HG02870 (cell line): Measurements from ENCODE around the gene GOSR1.
"Not testable (repeated sequence)": the region's sequence is repeated elsewhere in the genome, so short reads cannot be mapped to it uniquely, and the experiment has no call there.

Source experiments
- ATAC-seq: cut with Tn5 transposase; IDR thresholded peaks from one replicate; pipeline ENCODE4 v1.9.1; 2021; ENCODE audit warnings: mild to moderate bottlenecking, moderate library complexity; ENCODE audit not compliant: unreplicated experiment

GOSR1 gene

DNA sequence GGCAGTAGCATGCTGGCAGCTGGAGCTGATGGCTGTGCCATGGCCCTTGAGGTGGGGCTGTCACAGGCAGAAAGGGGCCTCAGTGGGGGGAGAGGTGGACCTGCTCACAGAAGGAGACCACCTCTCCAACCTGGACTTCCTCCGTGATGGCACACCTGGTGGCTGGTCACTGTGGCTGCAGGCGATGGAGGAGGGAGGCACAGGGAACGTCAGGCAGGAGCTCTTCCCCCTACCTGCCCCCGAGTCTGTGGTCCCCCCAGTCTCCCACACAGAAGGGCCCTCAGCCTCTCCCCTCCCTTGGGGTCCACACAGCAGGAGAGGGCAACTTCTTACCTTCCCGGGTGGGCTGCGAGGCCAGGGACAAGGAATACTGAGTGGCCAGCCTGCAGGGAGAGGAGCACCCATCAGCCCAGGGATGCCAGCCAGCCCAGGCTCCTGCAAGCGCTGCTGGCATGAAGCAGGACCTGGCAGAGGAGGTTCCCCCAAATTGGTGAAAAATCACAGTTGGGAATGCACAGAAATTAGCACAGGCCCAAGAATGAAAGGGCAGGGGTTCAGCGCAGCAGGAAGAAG, 96.5 kb downstream of the GOSR1 start:
- ATAC-seq, result no peak

DNA sequence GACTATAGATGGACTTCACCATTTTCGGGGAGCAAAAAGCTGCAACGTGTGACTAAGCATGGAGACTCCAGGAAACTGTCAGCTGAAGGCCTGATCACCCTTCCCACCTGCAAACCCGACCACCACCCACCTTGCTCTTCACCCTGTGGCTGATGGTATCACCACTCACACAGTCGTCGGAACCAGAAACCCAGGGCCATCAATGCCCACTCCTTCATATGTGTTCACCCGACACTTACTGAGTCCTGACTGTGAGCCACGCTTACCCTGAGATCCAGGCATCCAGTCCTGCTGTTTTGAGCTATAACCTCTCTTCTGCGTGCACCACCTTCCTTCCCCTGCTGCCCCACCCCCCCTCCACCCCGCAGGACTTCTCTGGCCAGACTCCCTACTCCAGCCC, 97.1 kb downstream of the GOSR1 start:
- ATAC-seq, result not testable (repeated sequence)

DNA sequence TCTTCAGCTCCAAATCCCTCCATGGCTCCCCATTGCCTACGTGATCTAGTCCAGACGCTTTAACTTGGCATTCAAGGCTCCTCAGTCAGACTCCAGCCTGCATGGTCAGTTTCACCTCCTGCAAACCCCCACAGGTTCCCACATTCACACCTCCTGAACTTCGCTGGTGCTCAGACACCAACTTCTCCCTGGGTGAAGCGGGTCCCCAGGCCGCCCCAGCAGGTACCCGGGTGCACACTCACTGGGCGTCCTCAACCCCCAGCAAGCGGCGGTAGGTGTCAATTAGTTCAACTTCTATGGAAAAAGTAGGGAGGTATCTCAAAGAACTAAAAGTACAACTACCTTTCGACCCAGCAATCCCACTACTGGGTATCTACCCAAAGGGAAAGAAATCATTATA, 97.6 kb downstream of the GOSR1 start:
- not testable (repeated sequence) for ATAC-seq

DNA sequence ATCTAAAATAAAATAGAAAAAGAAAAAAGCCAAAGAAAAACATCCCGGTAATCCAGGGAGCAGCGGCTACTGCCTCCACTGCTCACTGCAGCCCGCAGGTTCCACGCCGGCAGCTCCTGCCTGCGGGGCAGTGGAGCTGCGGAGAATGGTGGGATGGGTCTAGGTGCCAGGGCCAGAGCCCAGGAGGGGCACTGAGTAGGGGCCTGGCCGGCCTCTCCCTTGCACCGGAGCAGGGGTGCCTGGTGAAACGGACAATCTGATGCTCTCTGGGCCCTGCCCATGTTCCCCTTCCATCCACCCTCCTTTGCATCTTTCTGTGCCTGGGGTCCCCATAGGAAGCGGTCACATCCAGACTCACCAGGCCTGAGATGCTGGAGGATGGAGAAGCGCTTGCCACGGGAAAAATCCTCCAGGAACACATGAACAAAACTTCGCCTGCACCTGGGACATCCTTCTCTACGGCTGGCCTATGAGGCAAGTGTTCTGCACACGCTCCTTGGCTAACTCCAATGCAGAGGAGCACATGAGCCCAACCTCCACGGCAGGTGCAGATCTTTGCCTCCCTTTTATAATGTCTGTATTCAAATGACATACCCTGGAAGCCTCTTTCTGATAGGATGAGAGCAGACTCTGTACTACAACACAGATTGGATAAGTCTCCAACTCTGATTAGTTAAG, 98.6 kb downstream of the GOSR1 start:
- not testable (repeated sequence) for ATAC-seq

DNA sequence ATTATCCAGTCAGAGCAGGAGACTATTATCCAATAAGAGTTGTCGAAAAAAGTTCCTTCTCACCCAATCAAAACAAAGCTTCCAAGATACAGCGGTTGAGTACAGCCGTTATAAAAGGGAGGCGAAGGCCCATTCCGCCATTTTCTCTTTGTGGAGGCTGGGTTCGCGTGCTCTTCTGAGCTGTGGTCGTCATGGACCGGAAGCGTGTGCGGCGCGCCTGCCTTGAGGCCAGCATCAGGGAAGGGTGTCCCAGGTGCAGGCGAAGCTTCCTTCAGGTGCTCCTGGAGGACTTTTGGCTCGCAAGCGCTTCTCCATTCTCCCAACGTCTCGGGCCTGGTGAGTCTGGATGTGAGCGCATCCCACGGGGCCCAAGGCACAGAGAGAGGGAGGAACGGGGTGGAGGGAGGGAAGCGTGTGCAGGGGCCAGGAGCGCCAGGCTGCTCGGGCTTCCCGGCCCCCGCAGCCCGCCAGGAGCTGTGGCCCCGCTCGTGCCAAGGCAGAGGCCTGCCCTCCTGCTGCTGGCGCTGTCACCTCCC, 99.2 kb downstream of the GOSR1 start:
- no peak for ATAC-seq
